Astrocyte of the spinal cord (primary cell): ENCODE results near the gene SLC6A1.

Experiments
- DNase-seq: peaks from one replicate; pipeline ENCODE4 v3.0.0; 2011; ENCODE audit warnings: low read depth, low spot score
- H3K4me3 ChIP-seq: 2 replicates; pipeline ENCODE4 v1.5.1; 2011; ENCODE audit warnings: low read depth, mild to moderate bottlenecking, low read length, moderate library complexity
- CTCF ChIP-seq: IDR thresholded peaks from 2 replicates; pipeline ENCODE4 v1.5.1; 2012; ENCODE audit warnings: low read depth, mild to moderate bottlenecking, low read length, inconsistent platforms
- in situ Hi-C: cut with HindIII; loops from 2 replicates; pipeline ENCODE4 v1.10.0; 2017; ENCODE audit warnings: low sequenced_read_pairs

Gene SLC6A1

GRCh38 chr3:10950476-10951294 is 41.9 kb upstream of the SLC6A1 start:
- in situ Hi-C loops, result no loop called here
- DNase-seq, result peak; percentile 58
- H3K4me3 ChIP-seq, result no peak overlapping the region
- peak; percentile 82 for TF ChIP-seq CTCF

DNA sequence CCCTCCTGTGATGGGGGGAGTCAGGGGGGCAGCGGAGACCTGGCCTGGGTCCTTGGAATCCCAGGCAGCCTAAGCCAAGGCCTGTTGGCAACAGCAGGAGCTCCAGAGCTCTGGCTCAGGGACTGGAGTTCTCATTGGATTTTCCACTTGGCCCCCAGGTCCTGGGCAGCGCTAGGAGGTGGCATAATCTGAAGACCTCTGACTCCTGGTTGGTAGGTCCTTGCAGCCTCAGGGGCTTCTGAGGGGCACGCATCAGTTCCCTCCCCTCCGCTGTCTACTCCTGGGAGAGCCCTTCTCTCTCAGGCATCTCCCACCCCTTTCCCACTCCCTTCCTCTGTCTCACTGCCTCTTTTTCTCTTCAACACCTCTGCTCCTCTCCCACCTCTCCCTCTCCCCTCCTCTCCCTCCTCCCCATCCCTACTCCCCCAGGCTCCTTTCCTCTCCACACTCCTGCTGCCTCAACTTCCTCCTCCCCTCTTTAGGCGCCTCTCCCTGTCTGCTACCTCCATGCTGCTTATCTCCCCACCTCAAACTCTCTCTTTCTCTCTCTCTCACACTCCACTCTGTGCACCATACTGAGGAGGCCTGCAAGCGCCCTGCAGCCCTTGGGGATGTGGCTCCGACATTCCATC is 41.1 kb upstream of the SLC6A1 start:
- TF ChIP-seq CTCF, result no peak
- no peak overlapping the region for H3K4me3 ChIP-seq
- DNase-seq, result no peak
- in situ Hi-C loops, result no loop called here

DNA sequence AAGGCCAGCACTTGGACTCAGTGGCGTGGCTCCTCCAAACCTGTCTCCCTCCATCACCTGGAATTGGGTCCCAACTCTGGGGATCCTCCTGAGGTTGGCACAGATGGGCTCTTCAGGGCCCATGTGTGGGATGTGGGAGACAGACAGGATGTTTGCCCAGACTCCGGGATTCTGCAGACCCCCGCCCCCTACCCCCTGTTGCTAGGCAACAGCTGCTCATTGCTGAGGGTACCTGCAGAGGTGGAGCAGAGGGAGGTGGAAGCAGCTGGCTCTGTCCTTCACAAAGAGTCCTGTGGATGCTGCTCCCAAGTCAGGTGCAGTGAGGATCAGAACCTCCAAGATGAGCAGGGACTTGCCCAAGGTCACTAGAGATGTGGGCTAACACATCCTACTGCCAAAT is 40.0 kb upstream of the SLC6A1 start:
- in situ Hi-C loops, result no loop called here
- TF ChIP-seq CTCF, result no peak
- no peak overlapping the region for H3K4me3 ChIP-seq
- DNase-seq, result no peak

GRCh38 chr3:10954740-10955139 is 37.8 kb upstream of the SLC6A1 start:
- DNase-seq, result no peak

DNA sequence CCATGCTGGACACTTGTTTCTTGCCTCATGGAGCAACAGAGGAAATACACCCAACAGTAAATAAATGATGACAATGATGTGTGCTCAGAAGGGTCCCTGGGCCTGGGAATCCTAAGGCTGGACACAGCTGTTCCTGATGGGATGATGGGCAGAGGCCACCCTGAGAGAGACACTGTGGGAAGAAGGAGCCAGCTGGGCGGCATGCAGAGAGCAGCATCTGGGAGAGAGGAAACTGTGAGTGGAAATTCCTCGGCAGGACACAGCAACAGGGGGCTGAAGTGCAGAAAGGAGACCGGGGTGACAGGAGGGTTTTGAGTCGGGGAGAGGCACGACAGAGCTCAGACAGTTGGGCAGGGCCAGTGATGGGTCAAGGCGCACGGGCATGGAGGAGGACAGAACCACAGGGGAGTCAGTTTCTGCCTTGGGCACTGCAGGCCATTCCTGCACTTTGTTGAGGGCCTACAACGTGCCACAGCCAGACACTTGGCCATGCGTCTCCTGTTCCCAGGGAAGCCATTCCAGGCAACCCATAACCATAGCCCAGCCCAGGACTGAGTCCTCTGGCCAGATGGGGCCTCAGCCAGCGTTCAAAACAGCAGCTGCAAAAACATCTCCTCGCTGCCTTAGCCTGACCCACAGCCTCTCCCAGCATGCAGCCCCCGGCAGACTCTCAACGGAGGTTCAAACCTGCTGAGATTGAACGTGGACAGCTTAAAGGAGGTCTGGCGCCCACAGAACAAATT is 36.7 kb upstream of the SLC6A1 start:
- in situ Hi-C loops, result no loop called here
- H3K4me3 ChIP-seq, result no peak overlapping the region
- DNase-seq, result peak; percentile 80
- no peak for TF ChIP-seq CTCF

More at GRCh38 chr3:10954740-10955139, 37.8 kb upstream of the SLC6A1 start:
- no peak for TF ChIP-seq CTCF
- in situ Hi-C loops, result no loop called here
- no peak overlapping the region for H3K4me3 ChIP-seq

GRCh38 chr3:10956531-10956930 is 36.0 kb upstream of the SLC6A1 start:
- no peak overlapping the region for H3K4me3 ChIP-seq
- TF ChIP-seq CTCF, result no peak
- no peak for DNase-seq
- in situ Hi-C loops, result no loop called here
